Tongue (tissue), 2 donors: ENCODE data around the gene KIF21A. TPM values are rescaled to one million over a fixed set of nuclear protein-coding genes. Genes with fewer than 3 reads are reported as not detected.

Experiments
- DNase-seq: peaks from one replicate; pipeline ENCODE4 v3.0.0-alpha.2; 2015
- total RNA-seq: library from RNA; depleted of rRNA; stranded (reverse); fragments of >200 nt; gene quantifications from one replicate; pipeline ENCODE4 v1.2.3, GENCODE V29; 2014

Gene KIF21A
- total RNA-seq, 1 donor from 2014 or later = 34.9 TPM

GRCh38 chr12:39386335-39386734 is 56.6 kb downstream of the KIF21A start:
- no peak for DNase-seq

GRCh38 chr12:39383114-39383513 is 59.8 kb downstream of the KIF21A start:
- no peak for DNase-seq

- DNase-seq = no peak
These were observed 62.8 kb downstream of the KIF21A start for GRCh38 chr12:39380090-39380489.

- DNase-seq = no peak
These were observed 64.6 kb downstream of the KIF21A start for GRCh38 chr12:39378341-39378740.

- DNase-seq = no peak
These were observed 67.6 kb downstream of the KIF21A start for GRCh38 chr12:39375206-39375808.

- no peak for DNase-seq
These were observed 70.0 kb downstream of the KIF21A start for GRCh38 chr12:39372929-39373328.

GRCh38 chr12:39372204-39372925 is 70.6 kb downstream of the KIF21A start:
- DNase-seq = no peak

- no peak for DNase-seq
These were observed 73.2 kb downstream of the KIF21A start for GRCh38 chr12:39369756-39370155.

- no peak for DNase-seq
These were observed 74.0 kb downstream of the KIF21A start for GRCh38 chr12:39368891-39369290.

- no peak for DNase-seq
These were observed 74.8 kb downstream of the KIF21A start for GRCh38 chr12:39368096-39368495.

- DNase-seq = no peak
These were observed 75.4 kb downstream of the KIF21A start for GRCh38 chr12:39367494-39367893.

GRCh38 chr12:39365364-39366001 is 77.4 kb downstream of the KIF21A start:
- DNase-seq = no peak

GRCh38 chr12:39364196-39364595 is 78.7 kb downstream of the KIF21A start:
- no peak for DNase-seq

- DNase-seq = no peak
These were observed 83.3 kb downstream of the KIF21A start for GRCh38 chr12:39359645-39360044.

GRCh38 chr12:39357041-39357440 is 85.9 kb downstream of the KIF21A start:
- peak; percentile 5 for DNase-seq

GRCh38 chr12:39355841-39356240 is 87.1 kb downstream of the KIF21A start:
- no peak for DNase-seq

- no peak for DNase-seq
These were observed 88.0 kb downstream of the KIF21A start for GRCh38 chr12:39354955-39355354.

GRCh38 chr12:39352471-39353017 is 90.4 kb downstream of the KIF21A start:
- DNase-seq = no peak

GRCh38 chr12:39351153-39351552 is 91.8 kb downstream of the KIF21A start:
- no peak for DNase-seq

GRCh38 chr12:39348941-39349626 is 93.8 kb downstream of the KIF21A start:
- DNase-seq = no peak

GRCh38 chr12:39348523-39348922 is 94.4 kb downstream of the KIF21A start:
- DNase-seq = no peak

GRCh38 chr12:39344926-39345325 is 98.0 kb downstream of the KIF21A start:
- DNase-seq = no peak

- DNase-seq = peak; percentile 6
These were observed 99.3 kb downstream of the KIF21A start for GRCh38 chr12:39343665-39344064.
